Measurements from ENCODE around the gene CELF2.

- TF ChIP-seq, protein P1, sequence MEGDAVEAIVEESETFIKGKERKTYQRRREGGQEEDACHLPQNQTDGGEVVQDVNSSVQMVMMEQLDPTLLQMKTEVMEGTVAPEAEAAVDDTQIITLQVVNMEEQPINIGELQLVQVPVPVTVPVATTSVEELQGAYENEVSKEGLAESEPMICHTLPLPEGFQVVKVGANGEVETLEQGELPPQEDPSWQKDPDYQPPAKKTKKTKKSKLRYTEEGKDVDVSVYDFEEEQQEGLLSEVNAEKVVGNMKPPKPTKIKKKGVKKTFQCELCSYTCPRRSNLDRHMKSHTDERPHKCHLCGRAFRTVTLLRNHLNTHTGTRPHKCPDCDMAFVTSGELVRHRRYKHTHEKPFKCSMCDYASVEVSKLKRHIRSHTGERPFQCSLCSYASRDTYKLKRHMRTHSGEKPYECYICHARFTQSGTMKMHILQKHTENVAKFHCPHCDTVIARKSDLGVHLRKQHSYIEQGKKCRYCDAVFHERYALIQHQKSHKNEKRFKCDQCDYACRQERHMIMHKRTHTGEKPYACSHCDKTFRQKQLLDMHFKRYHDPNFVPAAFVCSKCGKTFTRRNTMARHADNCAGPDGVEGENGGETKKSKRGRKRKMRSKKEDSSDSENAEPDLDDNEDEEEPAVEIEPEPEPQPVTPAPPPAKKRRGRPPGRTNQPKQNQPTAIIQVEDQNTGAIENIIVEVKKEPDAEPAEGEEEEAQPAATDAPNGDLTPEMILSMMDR (IDR thresholded peaks at IDR 0.05 in 4 of 5, conservative IDR thresholded peaks at IDR 0.05 in 1 of 5): no peak
- no peak for TF ChIP-seq POLR2A (IDR thresholded peaks at IDR 0.05)
Observed at GRCh38 chr10:11049806-11050205, 32.1 kb downstream of the CELF2 start.
